NCI-H524 treated with DMSO at 0.1 percent for 48 hours (cell line): Measurements from ENCODE around the gene NHLRC4.

Experiments used
- DNase-seq: peaks from one replicate; lab custom pipeline; 2025; lab: John Stamatoyannopoulos, UW

The NHLRC4 gene

DNA sequence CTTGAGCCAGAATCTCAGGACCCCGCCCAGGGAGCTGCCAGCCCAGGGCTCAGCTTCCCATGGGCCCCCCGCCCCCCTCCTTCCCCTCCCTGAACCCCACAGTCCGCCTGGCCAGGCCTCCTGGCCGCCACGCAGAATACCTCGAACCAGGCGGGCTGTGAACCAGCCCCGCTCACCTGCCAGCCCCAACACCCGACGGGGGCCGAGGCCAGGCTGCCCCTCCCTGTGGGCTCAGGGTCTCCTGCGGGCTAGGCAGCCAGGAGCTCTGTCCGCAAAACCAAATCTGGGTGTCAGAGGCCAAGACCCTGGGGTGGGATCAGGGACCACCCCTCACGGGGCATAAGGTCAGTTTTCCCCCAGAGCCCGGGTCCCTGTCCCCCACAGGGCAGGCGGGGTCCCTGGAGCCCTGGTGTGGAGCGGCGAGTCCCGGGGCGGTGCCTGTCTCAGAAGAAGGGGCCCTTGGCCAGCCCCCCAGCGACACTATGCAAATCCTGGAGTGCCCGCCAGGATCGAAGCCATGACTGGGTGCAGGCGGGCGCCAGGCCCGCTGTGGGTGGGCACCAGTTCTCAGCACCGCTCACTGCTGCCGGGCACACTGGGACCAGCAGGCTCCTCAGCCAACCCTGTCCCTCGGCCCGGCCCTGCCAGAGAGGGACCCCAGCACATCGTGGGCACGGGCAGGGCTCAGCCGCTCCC is 13.1 kb upstream of the NHLRC4 start:
- DNase-seq: no peak

DNA sequence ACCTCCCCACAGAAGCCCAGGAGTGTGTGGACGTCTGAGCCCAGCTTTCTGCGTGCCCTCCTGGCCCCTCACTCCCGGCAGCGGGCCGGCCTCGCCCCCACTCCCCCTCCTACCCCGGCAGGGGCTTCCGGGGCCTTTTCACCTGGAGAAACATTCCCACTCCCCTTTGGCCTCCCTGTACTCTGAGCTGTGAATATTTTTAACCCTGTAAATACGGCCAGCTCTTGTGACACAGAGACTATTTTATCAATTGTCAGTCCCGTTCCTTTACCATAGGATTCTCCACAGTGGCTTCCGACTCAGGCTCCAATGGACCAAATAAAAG is 12.5 kb upstream of the NHLRC4 start:
- no peak for DNase-seq

DNA sequence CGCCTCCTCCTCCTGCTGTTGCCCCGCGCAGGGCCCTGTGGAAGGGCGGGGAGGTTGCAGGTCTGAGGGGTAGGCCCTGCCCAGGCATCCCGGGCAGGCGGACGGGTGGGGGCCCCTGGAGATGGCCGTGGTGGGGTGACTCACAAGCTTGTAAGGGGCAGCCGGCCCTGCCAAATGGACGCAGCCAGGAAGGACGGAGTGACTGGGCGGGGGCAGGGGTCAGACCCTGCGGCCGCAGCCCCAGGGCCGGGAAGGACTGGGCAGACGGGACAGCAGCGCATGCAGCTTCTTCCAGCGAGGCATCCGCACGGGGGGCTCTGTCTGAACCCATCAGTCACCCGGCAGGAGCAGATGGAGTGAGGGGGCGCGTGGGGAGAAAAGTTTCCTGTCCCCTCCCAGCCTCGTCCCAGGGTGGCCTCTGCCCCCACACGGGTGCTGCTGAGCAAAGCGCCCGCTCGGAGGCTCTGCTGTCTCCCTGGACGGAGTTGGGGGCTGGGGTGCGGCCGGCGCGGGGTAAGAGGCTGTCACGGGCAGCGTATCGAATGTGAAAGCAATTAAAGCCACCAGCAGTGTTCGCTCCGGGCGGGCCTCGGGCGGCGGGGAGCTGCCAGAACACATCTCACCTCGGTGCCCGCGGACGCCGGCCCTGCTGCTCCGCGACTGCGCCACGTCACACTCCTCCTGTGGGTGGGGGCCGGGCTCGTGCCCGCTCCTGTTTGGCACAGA is 12.0 kb upstream of the NHLRC4 start:
- no peak for DNase-seq

DNA sequence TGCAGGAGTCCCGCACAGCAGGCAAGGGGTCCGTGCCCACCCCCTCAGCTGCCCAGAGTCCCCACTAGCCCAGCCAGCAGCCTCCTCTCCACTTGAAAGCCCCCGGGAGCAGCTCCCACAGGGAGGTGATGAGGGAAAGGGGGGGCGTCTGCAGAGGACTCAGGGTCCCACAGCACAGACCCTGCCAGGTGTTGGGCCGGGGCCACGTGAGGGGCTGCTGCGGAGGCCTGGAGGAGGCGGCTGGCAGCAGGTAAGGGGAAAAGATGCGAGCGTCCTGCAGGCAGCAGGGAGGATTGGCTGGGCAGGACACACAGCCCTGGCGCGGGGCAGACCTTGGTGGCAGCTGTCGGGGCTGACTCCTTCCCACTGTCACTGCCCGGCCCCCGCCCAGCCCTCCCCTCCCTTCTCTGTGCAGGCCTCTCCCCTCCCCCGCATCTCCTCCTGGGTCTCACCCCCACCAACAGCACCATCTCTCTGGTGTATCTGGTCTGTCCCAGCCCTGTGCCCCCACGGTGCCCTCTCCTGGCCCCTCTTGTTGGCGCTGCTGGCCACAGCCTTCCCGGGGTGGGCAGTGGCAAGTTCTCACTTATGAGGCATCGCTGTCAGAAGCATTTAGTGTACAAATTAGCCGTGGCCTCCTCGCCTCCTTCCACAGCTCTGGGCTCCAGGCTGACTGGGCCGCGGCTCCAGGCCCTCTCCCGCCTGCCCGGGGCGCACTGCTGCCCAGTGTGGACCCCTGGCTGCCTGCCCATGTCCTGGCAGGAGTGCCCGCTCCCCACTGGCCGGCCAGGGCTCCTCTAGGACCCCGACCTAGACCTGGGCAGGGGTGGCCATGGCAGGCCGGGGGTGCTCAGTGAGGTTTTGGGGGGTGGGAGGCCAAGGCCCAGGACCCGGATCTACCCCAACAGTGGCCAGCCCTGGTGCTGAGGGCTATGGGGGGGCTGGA is 11.0 kb upstream of the NHLRC4 start:
- DNase-seq: no peak

DNA sequence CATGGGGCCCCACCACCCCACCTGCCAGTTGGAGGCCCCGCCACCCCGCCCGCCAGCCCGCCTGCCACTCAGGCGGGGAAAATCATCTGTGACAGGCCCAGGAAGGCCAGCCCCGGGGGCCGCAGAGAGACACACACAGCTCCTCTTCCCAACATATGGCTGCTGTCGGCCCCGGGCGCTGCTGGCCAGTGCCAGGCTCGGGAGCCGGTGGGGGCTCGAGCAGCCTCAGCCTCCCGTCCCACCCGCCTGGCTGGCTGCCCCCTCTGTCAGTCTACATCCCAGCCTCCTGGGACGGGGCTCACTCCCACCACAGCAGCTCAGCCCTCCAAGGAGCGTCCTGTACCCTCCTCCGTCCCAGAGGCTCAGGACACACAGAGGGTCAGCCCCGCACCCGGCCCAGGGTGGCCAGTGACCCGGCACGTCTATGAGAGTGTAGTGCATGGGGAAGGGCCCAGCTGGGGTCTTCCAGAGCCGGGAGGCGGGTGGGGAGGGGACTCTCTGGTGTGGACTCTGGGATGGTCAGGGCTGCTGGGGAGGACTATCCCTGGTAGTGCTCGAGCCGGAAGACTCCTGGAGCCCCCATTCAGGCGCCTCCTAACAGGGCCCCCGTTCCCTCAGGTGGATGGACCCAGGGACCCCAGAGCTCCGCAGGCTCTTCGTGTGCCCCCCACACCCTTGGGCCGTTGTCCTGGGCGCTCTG is 10.2 kb upstream of the NHLRC4 start:
- no peak for DNase-seq

DNA sequence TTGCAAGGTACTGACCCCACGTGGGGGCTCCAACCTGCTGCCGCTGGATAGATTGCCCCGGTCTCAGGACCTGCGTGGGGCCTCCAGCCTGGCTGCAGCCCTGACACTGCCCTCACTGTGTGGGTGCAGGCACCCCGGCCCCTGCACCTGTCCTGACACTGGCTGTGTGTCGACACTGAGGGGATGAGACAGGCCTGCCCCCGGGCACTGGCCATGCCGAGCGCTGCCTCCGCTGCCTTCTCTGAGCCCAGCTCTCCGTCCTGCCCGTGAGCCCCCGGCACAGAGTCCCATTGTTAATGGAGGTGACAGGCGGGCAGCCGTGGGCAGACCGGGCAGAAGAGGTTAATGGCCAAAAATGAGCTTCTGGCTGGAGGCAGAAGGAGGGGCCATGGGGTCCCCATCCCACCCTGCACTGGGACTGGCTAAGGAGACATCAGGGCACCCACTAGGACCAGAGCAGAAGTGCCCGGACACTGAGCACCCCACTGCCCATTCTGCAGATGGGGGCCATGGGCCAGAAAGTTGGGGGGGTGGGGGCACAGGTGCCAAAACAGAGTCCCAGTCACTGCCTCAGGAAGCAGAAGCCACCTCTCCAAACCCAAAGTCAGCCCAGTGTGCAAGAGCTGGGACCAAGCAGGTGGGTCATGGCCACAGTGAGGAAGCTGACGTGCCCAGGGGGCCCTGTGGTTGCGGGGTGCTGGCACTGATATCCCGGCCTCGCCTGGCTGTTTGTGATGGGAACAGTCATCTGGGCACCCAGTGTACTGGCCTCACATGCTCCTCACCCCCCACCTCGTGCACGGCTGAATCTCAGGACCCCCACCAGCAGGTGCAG is 9.1 kb upstream of the NHLRC4 start:
- DNase-seq: no peak

DNA sequence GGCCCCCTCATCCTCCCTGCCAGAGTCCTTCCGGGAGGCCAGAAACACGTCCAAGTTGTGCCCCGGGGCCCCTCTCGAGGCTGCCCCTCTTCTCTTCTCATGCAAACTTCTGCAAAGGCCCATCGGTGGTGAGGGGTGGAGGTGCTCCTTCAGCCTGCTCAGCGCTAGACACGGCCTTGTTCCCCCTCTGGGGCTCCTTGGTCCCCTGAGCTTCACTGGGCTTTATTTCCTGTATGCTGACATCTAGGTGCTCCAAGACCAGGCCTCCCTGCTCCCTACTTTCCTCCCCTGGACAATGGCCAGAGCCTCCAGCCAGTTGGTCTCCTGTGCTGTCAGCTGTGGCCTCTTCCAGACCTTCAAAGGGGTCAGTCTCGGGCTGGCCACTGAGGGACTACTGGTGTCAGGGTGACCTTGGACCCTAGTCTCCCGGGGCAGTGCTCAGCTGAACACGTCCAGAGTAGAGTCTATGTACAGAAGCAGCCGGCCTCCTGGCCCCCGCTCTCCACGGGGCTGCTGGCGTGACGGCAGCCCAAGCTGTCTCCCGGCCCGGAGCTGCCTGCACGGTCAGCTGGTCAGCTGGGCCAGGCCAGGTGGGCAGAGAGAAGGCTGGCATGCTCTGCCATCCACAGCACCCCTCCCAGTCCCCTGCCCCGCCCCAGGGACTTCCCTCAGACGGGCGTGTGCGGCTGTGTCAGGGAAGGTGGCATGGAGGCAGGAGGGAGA is 8.3 kb upstream of the NHLRC4 start:
- no peak for DNase-seq

DNA sequence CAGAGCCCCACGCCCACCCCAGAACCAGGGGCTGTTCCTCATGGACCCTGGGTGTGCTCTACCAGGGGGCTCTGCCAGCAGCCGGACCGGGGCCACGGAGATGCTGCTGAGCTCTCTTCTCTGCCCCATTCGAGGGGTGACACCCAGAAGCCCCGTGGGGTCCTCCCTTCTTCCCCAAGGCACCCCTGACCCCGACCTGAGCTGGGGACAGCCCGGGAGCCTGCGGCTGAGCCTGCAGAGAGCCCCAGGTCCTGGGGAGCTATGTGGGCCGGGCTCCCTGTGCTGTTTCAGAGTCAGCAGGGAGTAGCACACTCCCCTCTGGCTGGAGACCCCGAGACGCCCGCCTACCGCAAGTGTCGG is 7.8 kb upstream of the NHLRC4 start:
- DNase-seq: no peak

DNA sequence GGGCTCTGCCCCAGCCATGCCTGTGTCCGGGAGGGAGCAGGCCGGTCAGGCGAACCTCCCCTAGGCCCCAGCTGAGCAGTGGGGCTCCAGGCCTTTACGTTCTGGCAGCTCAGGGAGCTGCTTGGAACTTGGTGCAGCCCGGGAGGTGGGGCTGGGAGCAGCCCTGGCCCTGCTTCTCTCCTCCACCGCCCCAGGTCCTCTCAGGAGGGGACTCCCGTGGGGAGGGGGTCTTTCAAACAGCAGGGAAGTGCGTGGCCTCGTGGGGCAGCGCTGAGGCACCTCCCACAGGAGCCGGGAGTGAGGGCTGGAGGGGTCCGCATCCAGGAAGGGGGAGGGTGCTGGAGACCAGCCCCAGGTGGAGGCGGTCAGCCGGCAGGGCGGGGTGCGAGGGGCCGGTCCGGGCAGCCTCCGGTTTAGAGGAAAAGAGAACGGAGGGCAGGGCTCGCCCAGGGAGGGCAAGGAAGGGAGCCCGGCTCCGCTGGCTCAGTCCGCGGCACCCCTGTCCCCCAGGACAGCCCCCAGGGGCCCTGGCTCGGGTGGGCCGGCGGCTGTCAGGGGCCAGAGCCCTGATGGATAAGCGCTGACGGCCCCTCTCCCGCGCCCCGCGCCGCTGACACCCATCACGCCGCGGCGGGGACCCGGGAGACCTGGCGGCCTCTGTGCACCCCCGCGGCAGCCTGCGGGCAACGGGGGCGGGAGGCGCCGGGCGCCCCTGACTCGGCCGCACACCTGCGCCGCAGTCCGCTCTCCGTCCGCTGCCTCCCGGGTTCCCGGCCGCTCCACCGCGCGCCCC is 7.2 kb upstream of the NHLRC4 start:
- no peak for DNase-seq

DNA sequence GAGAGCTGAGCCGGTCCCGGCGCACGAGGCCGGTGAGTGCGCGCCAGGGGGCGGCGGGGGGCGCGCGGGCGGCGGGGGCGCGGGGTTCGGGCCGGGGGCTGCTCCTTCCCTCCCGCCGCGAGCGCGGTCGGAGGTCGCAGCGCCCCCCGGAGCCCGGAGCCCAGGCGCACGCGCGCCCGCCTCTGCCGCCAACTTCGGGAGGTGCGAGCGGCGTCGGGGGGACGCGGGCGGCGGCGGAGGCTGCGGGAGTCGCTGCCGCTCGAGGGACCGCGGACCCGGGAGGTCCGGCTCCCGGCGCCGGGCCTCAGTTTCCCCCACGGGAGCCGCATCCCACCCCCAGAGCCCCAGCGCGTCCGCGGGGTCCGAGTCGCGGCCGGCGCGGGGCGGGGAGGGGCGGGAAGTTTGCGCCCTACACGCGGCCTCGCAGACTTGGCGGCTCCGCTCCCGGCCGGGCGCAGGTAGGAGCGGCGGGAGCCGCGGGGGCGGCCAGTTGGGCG is 6.6 kb upstream of the NHLRC4 start, which contains the start of gene PRR35:
Gene PRR35 (plus strand): TSS at position 191 of the 497 bp plus-strand sequence. CDS start 2,901 bp downstream, outside the sequence.
- DNase-seq: no peak

DNA sequence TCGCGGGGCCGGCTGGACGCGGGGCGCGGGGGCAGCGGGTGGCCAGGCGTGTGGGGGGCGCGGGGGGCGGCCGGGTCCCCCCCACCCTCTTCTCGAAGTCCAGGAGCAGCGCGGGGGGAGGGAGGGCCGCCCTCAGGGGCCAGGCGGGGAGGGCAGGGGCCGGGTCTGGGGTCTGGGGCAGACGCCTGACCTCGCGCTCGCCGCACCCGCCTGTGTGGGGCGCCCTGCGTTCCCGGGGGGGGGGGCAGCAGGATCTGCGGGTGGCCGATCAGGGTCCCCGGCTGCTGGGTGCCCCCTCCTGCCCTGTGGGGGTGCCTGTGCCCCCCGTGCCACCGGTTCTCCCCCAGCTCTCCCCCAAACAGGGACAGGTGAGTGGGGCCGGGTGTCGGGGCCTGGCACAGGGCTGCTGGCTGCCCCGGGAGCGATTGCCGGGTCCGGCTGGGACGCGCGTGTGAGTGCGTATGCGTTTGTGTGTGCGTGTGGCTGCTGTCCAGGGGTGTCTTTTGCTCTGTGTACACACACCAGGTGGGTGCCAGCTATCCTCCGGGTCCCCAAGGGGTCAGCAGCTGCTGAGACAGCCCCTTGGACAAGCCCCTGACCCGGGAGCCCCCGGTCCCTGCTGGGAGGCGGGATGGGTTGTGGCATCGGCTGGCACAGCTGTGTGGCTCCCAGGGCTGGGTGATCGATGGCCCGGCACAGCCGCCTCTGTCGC is 5.9 kb upstream of the NHLRC4 start:
- DNase-seq: no peak

DNA sequence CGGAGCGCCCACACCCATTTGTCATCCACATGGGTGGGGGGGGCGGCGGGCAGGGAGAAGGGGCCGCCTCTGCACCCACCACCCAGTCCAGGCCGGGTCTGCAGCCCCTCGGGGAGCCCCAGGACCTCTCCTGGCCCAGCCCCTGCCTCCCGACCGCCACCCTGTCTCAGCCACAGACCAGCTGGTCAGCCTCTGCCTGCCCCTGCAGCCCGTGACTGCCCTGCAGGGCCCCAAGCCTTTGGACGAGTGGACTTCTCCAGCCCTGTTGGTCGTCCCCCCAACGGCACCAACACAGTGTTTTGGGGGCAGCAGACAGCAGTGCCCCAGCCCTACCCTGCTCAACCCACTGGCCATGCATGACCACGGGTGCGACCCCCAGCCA is 5.4 kb upstream of the NHLRC4 start:
- DNase-seq: no peak

DNA sequence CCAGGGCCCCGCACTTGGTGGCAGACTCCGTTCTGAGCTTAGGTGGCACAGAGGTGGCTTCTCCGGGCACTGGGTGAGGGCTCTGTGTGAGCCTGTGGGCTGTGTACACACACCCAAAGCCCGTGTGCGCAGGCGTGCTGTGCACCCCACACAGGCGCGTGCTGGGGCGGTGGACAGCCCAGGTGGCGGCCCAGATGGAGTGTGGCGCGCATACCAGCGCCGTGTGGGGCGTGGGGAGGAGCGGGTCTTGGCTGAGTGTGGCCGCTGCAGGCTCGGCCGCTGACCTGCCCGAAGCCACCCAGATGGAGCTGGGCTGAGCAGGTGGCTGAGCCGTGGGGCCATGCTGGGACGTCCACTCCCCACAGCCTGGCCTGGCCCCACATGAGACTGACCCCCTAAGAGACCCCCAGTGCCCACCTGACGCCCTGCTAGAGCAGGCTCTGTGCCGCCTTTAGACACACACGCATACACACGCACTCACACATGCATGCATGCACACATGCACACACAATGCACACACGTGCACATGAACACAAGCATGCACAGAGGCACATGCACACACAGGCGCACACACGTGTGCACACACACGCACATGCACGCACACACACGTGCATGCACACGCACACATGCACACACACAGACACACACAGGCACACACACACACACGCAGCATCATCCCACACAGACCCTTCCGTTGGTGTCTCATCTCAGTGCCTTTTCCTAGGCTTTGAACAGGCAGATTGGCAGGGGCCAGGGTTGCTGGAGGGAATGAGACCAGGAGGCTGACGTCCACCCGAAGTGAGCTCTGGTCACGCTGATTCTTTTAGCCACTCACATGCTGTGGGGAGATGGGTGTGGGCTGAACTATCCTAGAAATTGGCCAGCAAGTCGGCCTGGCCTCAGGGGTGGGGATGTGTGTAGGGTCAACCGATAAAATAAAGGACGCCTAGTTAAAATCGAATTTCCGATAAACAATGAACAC is 4.6 kb upstream of the NHLRC4 start:
- DNase-seq: no peak

DNA sequence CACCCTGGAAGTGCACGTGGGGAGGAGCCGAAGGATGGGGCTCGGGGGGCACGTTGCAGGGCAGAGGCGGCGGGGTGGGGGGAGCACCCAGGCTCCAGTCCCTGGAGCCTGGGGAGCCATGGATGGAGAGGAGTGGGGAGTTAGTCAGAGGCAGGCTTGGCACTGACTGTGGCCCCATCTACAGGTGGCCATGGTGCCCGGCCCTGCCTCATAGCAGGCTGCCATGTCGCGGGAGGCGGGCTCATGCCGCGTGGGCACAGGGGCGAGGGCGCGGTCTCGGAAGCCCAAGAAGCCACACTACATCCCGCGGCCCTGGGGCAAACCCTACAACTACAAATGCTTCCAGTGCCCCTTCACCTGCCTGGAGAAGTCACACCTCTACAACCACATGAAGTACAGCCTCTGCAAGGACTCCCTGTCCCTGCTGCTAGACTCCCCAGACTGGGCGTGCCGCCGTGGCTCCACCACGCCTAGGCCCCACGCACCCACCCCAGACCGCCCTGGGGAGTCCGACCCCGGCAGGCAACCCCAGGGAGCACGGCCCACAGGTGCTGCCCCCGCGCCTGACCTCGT is 3.6 kb upstream of the NHLRC4 start:
- no peak for DNase-seq

DNA sequence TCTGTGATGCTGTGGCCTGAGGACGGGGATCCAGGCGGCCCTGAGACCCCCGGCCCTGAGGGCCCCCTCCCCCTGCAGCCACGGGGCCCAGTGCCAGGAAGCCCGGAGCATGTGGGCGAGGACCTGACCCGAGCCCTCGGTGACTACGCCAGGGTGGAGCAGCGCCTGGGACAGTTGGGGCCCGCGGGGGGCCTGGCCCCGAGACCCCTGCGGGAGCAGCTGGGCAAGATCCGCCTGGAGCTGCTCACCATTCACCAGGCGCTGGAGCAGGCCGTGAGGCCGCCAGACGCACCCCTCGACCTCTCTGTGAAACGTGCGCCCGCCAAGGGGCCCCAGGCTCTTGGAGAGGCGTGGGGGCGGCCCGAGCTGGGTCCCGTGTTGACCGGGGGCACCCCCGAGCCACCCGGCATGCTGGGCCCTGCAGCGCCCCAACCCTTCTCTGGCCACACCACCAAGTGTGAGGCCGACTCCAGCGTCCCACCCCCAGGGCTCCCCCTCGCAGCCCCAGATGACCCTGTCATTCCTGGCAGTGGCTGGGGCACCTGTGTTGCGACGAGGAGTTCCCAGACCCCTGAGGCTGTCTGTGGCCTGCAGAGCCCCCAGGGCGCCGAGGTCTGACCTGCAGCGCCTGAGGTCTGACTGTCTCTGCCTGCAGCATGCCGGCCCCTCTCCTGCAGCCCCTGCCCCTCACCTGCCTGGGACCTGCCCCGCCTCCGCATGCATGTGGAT is 2.0 kb upstream of the NHLRC4 start:
- no peak for DNase-seq

DNA sequence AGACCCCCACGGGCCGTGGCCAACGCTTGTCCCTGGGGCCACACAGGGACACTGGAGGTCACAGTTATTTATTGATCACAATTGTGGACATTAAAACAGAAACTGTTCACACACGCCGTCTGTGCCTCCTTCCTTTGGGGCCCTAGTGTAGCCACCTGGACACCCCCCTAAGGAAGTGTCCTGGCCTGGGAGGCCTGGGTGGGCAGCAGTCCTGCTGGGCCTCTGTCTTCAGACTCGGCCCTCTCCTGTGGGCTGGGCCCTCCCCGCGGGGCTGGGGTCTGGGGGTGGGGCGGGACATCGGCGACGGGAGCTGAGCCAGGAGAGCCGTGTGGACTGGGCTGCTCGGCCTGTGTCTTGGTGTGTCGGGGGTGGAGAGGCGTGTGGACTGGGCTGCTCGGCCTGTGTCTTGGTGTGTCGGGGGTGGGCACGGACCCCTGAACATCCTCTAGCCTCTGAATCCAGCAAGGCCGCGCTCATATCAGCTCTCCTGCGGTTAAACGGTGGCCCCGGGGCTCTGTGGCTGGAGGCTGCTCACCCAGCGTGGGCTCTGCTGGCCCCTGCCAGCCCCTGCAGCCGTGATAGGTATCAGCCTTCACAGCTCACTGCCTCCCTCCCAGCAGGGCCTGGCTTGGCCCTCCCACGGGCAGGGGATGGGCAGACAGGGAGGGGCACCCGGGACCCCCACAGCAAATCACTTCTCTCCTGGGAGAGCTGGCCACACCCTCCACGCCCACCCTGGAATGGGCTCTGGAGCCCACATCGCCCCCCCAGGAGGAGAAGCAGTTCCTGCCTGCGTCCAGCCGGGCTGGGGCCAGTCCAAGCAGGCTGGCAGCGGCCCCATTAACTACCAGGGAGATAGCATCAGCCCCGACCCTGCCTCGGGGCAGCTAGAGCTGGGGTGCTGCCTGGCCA is 1.1 kb upstream of the NHLRC4 start:
- no peak for DNase-seq
